Measurements from ENCODE around the gene MICOS13.

MICOS13 gene

DNA sequence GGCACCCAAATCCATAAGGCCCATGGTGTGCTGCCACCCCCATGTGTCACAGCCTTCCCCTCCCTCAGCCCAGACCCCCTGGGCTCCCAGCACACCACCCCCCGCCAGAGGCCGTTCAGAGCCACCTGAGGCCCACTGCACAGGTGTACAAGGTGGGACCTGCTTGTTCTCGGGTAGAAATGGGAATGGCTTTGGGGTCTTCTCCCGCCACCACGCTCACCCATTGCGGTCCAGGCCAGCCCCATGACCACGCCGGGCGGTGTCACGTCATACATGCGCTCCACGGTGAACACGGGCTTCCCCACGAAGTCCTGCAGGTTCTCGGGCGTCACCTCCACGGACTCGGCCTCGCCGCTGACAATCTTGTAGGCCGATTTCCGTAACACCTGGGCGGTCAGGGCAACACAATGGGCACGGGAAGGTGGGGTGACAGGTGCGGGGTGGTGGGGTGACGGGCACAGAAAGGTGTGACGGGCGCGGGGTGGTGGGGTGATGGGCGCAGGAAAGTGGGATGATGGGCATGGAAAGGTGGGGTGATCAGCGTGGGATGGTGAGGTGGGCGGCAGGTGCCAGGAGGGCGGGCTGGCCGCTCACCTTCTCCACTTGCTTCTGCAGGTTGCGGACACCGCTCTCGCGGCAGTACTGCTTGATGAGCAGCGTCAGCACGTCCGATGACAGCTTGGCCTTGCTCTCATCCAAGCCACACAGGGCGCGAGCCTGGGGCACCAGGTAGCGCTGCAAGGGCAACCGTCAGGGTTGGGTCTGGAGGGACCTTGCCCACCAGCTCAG, 14.0 kb upstream of the MICOS13 start:
- TF ChIP-seq, protein P1, sequence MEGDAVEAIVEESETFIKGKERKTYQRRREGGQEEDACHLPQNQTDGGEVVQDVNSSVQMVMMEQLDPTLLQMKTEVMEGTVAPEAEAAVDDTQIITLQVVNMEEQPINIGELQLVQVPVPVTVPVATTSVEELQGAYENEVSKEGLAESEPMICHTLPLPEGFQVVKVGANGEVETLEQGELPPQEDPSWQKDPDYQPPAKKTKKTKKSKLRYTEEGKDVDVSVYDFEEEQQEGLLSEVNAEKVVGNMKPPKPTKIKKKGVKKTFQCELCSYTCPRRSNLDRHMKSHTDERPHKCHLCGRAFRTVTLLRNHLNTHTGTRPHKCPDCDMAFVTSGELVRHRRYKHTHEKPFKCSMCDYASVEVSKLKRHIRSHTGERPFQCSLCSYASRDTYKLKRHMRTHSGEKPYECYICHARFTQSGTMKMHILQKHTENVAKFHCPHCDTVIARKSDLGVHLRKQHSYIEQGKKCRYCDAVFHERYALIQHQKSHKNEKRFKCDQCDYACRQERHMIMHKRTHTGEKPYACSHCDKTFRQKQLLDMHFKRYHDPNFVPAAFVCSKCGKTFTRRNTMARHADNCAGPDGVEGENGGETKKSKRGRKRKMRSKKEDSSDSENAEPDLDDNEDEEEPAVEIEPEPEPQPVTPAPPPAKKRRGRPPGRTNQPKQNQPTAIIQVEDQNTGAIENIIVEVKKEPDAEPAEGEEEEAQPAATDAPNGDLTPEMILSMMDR (conservative IDR thresholded peaks at IDR 0.05; ENCODE audit: low read length), result no peak
- no peak overlapping the region for H3K4me3 ChIP-seq (ENCODE audit: low read length)
- DNase-seq (ENCODE audit: low read depth), result no peak

DNA sequence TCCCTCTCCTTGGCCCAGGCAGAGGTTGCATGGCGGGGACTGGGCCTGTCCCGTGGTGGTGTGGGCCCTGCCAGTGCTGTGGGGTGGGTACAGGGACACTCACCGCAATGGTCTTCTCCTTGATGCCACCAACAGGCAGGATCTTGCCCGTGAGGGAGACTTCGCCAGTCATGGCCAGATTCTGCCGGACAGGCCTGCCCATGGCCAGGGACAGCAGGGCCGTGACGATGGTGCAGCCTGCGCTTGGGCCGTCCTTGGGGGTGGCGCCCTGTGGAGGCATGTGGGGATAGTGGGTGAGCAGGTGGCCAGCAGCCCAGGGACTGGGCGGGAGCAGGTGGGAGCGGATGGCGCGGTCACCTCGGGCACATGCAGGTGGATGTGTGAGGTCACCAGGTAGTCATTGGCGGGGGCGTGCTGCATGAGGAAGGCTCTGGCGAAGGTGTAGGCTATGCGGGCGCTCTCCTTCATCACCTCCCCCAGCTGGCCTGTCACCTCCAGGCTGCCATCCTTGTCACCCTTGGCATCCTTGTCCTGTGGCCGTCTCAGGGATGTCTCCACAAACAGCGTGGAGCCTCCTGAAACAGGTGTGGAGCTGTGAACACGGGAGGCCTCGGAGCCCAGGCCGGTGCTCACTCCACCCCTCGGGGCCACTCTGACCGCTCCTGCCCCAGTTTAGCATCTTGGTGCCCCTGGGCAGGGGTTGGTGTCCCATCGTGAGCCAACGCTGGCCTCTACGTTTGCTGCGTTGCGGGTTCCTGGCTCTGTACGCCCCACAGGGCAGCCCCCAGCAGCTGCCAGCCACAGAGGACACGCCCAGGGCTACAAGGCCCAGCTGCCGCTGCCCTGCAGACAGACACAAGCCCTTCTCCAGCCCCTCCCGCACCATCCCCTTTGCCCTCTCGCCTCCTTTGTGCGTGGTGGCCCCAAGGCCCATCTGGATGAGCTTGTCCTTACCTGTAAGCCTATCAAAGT, 13.2 kb upstream of the MICOS13 start:
- no peak overlapping the region for H3K4me3 ChIP-seq (ENCODE audit: low read length)
- TF ChIP-seq, protein P1 (conservative IDR thresholded peaks at IDR 0.05; ENCODE audit: low read length), result no peak
- no peak for DNase-seq (ENCODE audit: low read depth)

DNA sequence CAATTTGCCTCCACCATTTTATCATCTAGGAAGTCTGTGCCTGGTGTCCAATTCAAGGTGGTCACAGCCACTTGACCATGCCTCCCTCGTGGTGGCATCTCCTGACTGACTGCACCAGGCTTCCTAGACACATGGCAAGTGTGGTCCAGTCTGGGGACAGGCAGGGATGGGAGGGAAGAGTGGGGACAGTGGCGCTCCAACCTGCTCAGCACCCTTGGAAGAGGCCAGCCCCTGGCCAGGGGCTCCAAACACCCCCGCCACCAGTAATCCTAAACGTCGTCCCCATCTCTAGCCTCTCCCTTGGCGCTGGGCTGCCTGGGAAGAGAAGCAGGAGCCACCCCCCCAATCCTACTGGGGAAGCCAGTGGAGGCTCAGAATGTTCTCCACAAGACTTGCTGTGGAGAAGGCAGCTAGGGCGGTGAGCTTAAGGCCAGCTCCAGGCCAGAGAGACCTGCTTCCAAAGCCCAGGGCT, 12.4 kb upstream of the MICOS13 start:
- no peak for DNase-seq (ENCODE audit: low read depth)
- TF ChIP-seq, protein P1 (conservative IDR thresholded peaks at IDR 0.05; ENCODE audit: low read length), result no peak
- H3K4me3 ChIP-seq (ENCODE audit: low read length), result no peak overlapping the region

DNA sequence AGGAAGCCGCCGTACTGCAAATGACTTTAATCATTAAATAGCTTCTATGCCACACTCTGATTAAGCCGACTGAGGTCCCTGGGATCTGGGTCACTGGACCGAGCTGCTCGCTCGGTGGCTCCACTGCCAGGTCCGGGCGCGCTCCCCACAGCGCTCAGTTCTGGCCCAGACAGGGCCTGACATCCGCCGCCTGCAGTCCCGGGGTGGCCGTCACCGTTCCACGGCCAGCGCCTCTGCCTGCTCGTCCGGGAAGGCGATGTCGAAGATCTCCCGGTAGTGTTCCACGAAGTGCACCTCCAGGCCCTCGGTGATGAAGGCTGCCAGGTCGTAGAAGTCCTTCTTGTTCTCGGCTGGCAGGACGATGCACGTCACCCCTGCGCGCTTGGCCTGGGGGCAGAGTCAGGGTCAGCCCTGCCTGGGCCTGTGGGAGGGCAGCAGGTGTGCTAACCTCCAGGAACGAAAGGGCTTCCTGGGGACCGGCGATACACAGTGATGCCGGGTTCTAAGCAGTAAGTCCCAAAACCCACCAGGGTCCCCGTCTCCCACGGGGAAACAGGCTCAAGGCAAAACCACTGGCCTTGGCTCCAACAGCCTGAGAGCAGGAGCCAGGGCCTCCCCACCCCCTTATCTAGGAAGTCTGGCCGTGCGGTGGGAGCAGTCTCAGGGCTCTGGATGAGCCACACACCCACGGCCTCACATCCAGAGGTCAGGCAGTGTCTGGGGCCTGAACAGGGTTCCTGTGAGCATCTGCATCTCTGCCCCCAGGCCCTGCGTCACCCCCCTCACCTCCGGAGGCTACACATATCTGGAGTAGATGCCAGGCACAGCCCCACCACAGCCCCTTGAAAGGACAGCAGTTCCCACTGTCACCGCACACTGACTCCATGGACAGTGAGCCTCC, 11.8 kb upstream of the MICOS13 start:
- TF ChIP-seq, protein P1 (conservative IDR thresholded peaks at IDR 0.05; ENCODE audit: low read length), result no peak
- H3K4me3 ChIP-seq (ENCODE audit: low read length), result peak overlapping the region; percentile 93

DNA sequence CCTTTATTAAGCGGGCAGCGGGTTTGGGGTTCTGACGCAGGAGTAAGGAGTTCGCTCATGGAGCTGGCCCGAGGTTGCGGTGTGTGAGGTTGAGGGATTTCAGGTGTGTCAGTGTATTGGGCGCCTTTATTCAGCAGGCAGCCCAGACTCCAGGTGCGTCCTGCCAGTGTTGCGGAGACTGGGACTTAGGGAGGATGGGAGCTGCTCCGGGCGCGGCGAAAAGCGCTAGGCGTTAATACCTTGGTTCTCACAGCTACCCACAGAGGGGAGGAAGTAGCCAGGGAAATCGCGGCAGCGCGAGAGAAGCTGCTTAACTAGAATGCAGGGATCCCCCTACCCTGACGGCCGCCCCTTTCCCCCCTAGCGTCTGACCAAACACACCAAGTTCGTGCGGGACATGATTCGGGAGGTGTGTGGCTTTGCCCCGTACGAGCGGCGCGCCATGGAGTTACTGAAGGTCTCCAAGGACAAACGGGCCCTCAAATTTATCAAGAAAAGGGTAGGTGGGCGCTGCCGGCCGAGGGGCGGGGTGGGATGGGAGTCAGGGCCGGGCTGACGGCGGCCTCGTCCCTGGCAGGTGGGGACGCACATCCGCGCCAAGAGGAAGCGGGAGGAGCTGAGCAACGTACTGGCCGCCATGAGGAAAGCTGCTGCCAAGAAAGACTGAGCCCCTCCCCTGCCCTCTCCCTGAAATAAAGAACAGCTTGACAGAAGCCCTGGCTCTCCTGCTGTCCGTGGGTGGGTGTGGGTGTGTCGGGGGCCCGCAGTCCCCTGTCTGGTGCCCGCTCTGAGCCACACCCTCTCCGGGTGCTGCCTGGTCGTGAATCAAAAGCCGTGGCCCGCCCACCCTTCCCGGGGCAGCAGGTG, 10.9 kb upstream of the MICOS13 start:
- peak; percentile 55 for DNase-seq (ENCODE audit: low read depth)
- TF ChIP-seq, protein P1 (conservative IDR thresholded peaks at IDR 0.05; ENCODE audit: low read length), result no peak
- H3K4me3 ChIP-seq (ENCODE audit: low read length), result peak overlapping the region; percentile 93

More for the DNA sequence above, 11.8 kb upstream of the MICOS13 start:
- no peak for DNase-seq (ENCODE audit: low read depth)
